Vagina (tissue), 2 donors: ENCODE results near the gene OR5K3.

ENCODE experiments used
- CTCF ChIP-seq, 3 experiments: fragments of 450-650 bp in 2 of 3; fragments of 200-600 bp in 1 of 3; sonication (generic) in 1 of 3; IDR thresholded peaks; one replicate each; pipeline ENCODE4 v1.5.1; 2017 to 2019; ENCODE audit warnings: antibody characterized with exemption in 3 of 3, mild to moderate bottlenecking in 2 of 3, moderate library complexity in 2 of 3
- POLR2A ChIP-seq, 2 donors: fragments of 450-650 bp; IDR thresholded peaks; one replicate each; pipeline ENCODE4 v1.6.1; 2017; ENCODE audit warnings: antibody characterized with exemption in 2 of 2, mild to moderate bottlenecking in 2 of 2, moderate library complexity in 2 of 2
- POLR2AphosphoS5 ChIP-seq, 2 donors: sonication (generic); formaldehyde crosslinking; IDR thresholded peaks; one replicate each; pipeline ENCODE4 v1.9.0; 2017; ENCODE audit warnings: antibody characterized with exemption in 2 of 2, mild to moderate bottlenecking in 2 of 2, low read depth in 1 of 2; ENCODE audit not compliant: insufficient read depth in 1 of 2

GRCh38 chr3:98404010-98404409 lies 13.5 kb downstream of the OR5K3 start:
- TF ChIP-seq POLR2AphosphoS5 (IDR thresholded peaks at IDR 0.05; ENCODE audit: insufficient read depth in 1 of 2, low read depth in 1 of 2) (no peak), POLR2A (IDR thresholded peaks at IDR 0.05) (no peak), CTCF (IDR thresholded peaks at IDR 0.05) (no peak)
